ENCODE results near the gene PNKP. TPM values are rescaled to one million over a fixed set of nuclear protein-coding genes. Genes with fewer than 3 reads are reported as not detected.
A peak's percentile ranks its signal among the peaks of the same experiment; 100 is the strongest.
"Not testable (repeated sequence)": the region's sequence is repeated elsewhere in the genome, so short reads cannot be mapped to it uniquely, and the experiment has no call there.

The PNKP gene
- total RNA-seq, 1 donor from 2014 or later = 69.3 TPM

- DNase-seq (ENCODE audit: low read depth) = no peak
- no peak for TF ChIP-seq CTCF (IDR thresholded peaks at IDR 0.05; ENCODE audit: insufficient read depth, low read length, poor library complexity, severe bottlenecking)
- Histone ChIP-seq H3K36me3 (ENCODE audit: control insufficient read depth, insufficient read depth, low read length) (no peaks in the 10 kb centered on the region), H3K27me3 (ENCODE audit: control insufficient read depth, insufficient read depth, low read length) (no peaks in the 10 kb centered on the region), H3K4me3 (ENCODE audit: low read depth, low read length) (no peak overlapping the region)
Observed at GRCh38 chr19:49820125-49820524, 47.3 kb downstream of the PNKP start.

GRCh38 chr19:49819452-49820115 is 47.8 kb downstream of the PNKP start:
- H3K27me3 ChIP-seq (ENCODE audit: control insufficient read depth, insufficient read depth, low read length); H3K36me3 ChIP-seq (ENCODE audit: control insufficient read depth, insufficient read depth, low read length); DNase-seq (ENCODE audit: low read depth): not testable (repeated sequence)
- peak overlapping the region; percentile 100 for H3K4me3 ChIP-seq (ENCODE audit: low read depth, low read length)

GRCh38 chr19:49818649-49819370 is 48.6 kb downstream of the PNKP start:
- no peak for DNase-seq (ENCODE audit: low read depth)
- TF ChIP-seq CTCF (IDR thresholded peaks at IDR 0.05; ENCODE audit: insufficient read depth, low read length, poor library complexity, severe bottlenecking) = no peak
- Histone ChIP-seq H3K27me3 (ENCODE audit: control insufficient read depth, insufficient read depth, low read length) (no peaks in the 10 kb centered on the region), H3K4me3 (ENCODE audit: low read depth, low read length) (peak overlapping the region; percentile 100), H3K36me3 (ENCODE audit: control insufficient read depth, insufficient read depth, low read length) (no peaks in the 10 kb centered on the region)

GRCh38 chr19:49817964-49818648 is 49.3 kb downstream of the PNKP start, which contains the start of gene MED25:
TSS of gene MED25 (plus strand) at chr19:49818289. CDS start at chr19:49818342, 53 bp downstream.
- TF ChIP-seq CTCF (IDR thresholded peaks at IDR 0.05; ENCODE audit: insufficient read depth, low read length, poor library complexity, severe bottlenecking) = no peak
- no peaks in the 10 kb centered on the region for H3K27me3 ChIP-seq (ENCODE audit: control insufficient read depth, insufficient read depth, low read length)
- peak; percentile 41 for DNase-seq (ENCODE audit: low read depth)
- H3K4me3 ChIP-seq (ENCODE audit: low read depth, low read length) = peak within 1 kb of the TSS; percentile 100
- H3K36me3 ChIP-seq (ENCODE audit: control insufficient read depth, insufficient read depth, low read length) = no peaks in the 10 kb centered on the region

- no peak for DNase-seq (ENCODE audit: low read depth)
- Histone ChIP-seq H3K36me3 (ENCODE audit: control insufficient read depth, insufficient read depth, low read length) (no peaks in the 10 kb centered on the region), H3K27me3 (ENCODE audit: control insufficient read depth, insufficient read depth, low read length) (no peaks in the 10 kb centered on the region), H3K4me3 (ENCODE audit: low read depth, low read length) (no peak overlapping the region)
- no peak for TF ChIP-seq CTCF (IDR thresholded peaks at IDR 0.05; ENCODE audit: insufficient read depth, low read length, poor library complexity, severe bottlenecking)
Observed at GRCh38 chr19:49816590-49816989, 50.8 kb downstream of the PNKP start.

- no peak for DNase-seq (ENCODE audit: low read depth)
- TF ChIP-seq CTCF (IDR thresholded peaks at IDR 0.05; ENCODE audit: insufficient read depth, low read length, poor library complexity, severe bottlenecking) = no peak
- no peak overlapping the region for H3K4me3 ChIP-seq (ENCODE audit: low read depth, low read length)
- H3K36me3 ChIP-seq (ENCODE audit: control insufficient read depth, insufficient read depth, low read length) = no peaks in the 10 kb centered on the region
- no peaks in the 10 kb centered on the region for H3K27me3 ChIP-seq (ENCODE audit: control insufficient read depth, insufficient read depth, low read length)
Observed at GRCh38 chr19:49814010-49814409, 53.4 kb downstream of the PNKP start.
